Endometrium (tissue), 2 donors: ENCODE measurements around the gene SOX18.
"Not testable (repeated sequence)": the region's sequence is repeated elsewhere in the genome, so short reads cannot be mapped to it uniquely, and the experiment has no call there.

ENCODE experiments used
- FAIRE-seq: peaks from 2 replicates; lab custom pipeline; 2012; peaks lifted over from hg19 to GRCh38; lab: Jason Lieb, UNC
- donor health status: control.
- donor health status: control.

Gene SOX18

GRCh38 chr20:64049060-64049877 is at the start of gene SOX18:
TSS of gene SOX18 (minus strand) at chr20:64049639. CDS start at chr20:64049516, 123 bp downstream.
- no peak for FAIRE-seq

- FAIRE-seq, result no peak
Observed at GRCh38 chr20:64098471-64099013, 49.1 kb upstream of the SOX18 start.

GRCh38 chr20:64096535-64096934 is 47.1 kb upstream of the SOX18 start:
- no peak for FAIRE-seq

GRCh38 chr20:64095927-64096326 is 46.5 kb upstream of the SOX18 start:
- no peak for FAIRE-seq

- no peak for FAIRE-seq
Observed at GRCh38 chr20:64095455-64095854, 46.0 kb upstream of the SOX18 start.

- FAIRE-seq, result no peak
Observed at GRCh38 chr20:64093013-64093503, 43.6 kb upstream of the SOX18 start.

GRCh38 chr20:64092258-64093012 is 43.0 kb upstream of the SOX18 start:
- no peak for FAIRE-seq

- FAIRE-seq, result no peak
Observed at GRCh38 chr20:64091770-64092169, 42.3 kb upstream of the SOX18 start.

- FAIRE-seq, result no peak
Observed at GRCh38 chr20:64091340-64091739, 41.9 kb upstream of the SOX18 start.

GRCh38 chr20:64090165-64090564 is 40.7 kb upstream of the SOX18 start:
- FAIRE-seq, result no peak

- not testable (repeated sequence) for FAIRE-seq
Observed at GRCh38 chr20:64088586-64088985, 39.1 kb upstream of the SOX18 start.

- FAIRE-seq, result not testable (repeated sequence)
Observed at GRCh38 chr20:64087226-64087825, 37.9 kb upstream of the SOX18 start.

GRCh38 chr20:64086801-64087200 is 37.4 kb upstream of the SOX18 start:
- FAIRE-seq, result no peak

- no peak for FAIRE-seq
Observed at GRCh38 chr20:64084685-64085152, 35.3 kb upstream of the SOX18 start.

- FAIRE-seq, result no peak
Observed at GRCh38 chr20:64083804-64084684, 34.6 kb upstream of the SOX18 start, which contains the start of gene LKAAEAR1. TSS of gene LKAAEAR1 (minus strand) at chr20:64084398. CDS start at chr20:64084219, 179 bp downstream.

GRCh38 chr20:64083378-64083803 is 34.0 kb upstream of the SOX18 start:
- no peak for FAIRE-seq

- no peak for FAIRE-seq
Observed at GRCh38 chr20:64082820-64083377, 33.5 kb upstream of the SOX18 start.

GRCh38 chr20:64082126-64082731 is 32.8 kb upstream of the SOX18 start:
- FAIRE-seq, result no peak

GRCh38 chr20:64081624-64081964 is 32.2 kb upstream of the SOX18 start:
- FAIRE-seq, result no peak

- no peak for FAIRE-seq
Observed at GRCh38 chr20:64080813-64081623, 31.6 kb upstream of the SOX18 start.
